ENCODE data around the gene MICB.
A peak's percentile ranks its signal among the peaks of the same experiment; 100 is the strongest.
"Not testable (repeated sequence)": the region's sequence is repeated elsewhere in the genome, so short reads cannot be mapped to it uniquely, and the experiment has no call there.

Gene MICB

DNA sequence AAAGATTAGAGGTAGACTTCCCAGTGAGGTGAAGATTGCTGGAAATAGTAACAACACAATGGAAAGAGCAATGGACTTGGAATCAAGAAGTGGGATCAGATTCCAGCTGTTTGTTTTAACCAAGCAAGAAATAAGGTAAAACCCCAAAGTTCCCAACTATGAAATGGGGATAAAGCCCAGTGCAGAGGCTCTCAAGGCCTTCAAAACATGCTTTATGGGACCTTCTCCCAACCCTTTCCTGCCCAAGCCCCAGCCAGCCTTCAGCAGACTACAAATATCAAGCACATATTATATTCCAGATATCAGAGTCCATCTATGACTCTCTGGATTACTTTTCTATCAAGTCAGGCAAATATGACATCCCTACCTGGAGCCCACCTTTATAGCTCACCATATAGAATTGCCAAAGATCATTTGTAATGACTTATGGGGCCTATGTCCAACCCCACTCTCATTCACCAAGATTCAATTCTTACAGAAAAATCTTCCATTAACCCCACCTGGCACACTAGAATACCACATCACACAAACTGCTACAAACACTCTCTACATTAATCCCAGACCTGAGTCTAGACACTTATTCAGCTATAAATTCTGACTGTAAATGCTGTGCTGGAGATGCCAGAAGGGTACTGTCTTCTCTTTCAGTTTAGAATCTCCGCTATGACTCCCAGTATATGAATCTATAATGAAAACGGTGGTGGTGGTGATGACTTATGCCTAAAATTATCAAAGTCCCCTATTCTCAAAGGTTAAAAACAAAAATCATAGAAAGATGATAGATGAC lies 37.8 kb downstream of the MICB start:
- no peak for DNase-seq (ENCODE audit: low spot score)
- no peak for FAIRE-seq

DNA sequence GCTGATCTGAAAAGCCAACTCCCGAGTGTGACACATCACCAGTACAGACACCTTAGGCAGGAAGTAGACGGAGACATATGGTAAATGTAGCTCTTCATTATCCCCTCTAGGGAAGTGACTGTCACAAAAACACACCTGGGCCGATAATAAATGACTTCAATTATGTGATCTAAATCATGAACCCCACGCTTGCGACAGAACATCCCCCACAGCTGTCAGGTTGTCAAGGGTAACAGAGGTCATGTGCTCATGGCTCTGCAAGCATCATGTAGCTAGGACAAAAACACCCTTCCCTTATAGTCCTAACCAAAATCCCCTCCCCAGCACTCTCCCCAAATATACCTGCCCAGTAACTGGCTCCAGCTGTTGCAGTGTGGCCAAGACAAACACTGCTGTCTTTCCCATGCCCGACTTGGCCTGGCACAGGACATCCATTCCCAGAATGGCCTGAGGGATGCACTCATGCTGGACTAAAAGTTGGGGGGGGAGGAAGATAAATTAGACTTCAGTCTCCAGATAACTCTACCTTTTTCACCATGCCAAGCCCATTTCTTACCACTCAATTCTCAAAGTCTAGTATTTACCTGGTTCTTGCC lies 41.0 kb downstream of the MICB start:
- DNase-seq (ENCODE audit: low spot score): no peak
- FAIRE-seq: no peak

DNA sequence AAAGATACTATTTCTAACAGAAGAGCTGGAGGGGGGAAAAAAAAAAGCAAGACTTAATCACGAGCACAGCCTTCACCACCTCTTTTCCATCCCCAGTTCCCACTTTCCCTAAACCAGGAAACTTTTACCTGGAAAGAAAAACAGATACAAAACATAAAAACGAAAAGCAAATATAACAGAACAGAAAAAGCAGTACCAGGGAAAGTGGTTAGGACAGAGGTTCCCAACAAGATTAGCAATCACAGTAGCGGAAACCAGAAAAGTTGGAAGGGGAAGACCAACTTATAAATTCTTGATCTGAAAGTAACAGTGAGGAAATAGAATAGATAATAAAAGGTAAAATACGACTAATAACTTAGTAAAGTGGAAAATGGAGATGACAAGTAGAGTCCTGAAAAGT lies 42.7 kb downstream of the MICB start:
- FAIRE-seq (no peak), DNase-seq (ENCODE audit: low spot score) (no peak)

DNA sequence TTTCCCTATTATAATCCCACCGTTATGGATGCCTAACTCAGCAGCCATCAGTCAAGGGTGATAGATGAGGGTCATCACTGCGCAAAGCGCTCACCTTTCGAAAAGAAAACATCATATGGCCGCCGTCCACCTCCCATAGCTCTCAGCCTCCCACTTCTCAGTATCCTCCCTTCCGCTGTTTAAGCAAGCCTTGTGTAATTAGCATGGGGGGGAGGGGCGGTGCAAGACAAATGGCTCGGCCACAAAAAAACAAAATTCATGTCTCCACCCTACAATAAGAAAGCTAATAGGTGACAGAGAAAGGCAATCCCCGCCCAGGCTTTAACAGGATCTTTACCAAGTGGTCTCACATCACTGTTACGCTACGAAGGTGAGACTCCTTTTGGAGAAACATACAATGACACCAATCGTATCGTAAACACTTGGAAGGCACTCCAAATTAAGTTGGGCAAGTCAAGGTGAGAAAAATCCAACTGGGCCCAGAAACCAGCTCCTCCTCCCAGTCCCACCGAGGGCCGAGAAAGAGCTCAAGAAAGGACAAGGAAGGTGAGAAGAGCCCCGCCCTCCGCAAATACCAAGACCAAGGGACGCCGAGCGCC lies 43.2 kb downstream of the MICB start:
- FAIRE-seq: no peak
- DNase-seq (ENCODE audit: low spot score): no peak

DNA sequence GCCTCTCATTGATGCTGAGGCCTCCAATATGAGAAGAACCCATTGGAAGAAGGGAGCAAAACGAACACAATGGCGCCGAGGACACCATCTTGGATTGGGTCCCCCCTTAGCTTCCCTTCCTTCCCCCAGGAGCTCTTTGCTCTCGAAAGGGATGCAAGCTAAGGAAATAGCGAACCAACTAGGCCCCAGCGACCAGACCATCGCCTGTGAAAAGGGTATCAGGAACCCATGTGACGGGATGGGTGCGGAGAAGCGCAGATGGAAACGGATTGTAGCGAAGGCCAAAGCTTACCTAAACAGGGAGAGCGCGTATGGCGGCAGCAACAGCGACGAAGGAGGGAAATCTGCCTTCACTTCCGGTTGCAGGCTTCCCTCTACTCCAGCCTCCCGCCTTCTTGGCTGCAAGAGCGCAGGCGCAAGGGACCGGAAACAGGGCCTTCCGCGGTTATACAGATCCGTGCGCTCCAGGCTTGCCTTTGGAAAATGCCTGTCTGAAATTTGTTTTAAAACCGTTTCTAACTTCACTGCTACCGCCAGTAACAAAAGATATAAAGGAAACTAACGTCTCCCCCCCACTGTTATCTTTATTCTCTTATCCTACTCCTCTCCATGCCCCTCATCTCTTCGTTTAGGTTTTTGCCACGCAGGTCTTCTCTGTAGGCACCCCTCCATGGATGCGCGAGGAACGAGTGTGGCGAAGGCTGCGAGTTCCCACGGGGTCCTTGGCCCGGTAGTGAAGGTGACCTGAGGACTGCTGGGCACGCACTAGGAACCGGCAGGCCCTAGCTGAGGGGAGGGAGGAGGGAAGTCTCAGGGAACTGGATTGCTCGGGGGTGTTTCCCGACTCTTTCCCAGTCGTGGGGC lies 43.9 kb downstream of the MICB start, which contains the start of gene DDX39B:
DDX39B (minus strand) TSS at position 346 of the 864 bp plus-strand sequence. CDS start 1,471 bp downstream, outside the sequence.
- DNase-seq (ENCODE audit: low spot score) (peak; percentile 90), FAIRE-seq (peak; percentile 56)

DNA sequence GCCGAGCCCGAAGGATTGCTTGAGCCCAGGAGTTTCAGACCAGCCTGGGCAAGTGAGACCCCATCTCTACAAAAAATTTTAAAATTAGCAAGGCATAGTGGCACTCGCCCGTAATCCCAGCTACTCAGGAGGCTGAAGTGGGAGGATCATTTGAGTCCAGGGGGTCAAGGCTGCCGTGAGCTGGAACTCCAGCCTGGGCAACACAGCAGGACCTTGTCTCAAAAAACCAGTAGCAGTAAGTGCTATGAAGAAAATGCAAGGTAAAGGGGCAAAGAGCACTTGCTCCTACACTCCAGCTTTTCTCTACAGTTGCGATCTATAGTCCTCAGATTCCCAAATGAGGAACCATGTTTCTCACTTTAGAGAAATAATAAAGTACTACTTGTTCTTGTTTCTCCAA lies 45.7 kb downstream of the MICB start:
- FAIRE-seq (no peak), DNase-seq (ENCODE audit: low spot score) (no peak)

DNA sequence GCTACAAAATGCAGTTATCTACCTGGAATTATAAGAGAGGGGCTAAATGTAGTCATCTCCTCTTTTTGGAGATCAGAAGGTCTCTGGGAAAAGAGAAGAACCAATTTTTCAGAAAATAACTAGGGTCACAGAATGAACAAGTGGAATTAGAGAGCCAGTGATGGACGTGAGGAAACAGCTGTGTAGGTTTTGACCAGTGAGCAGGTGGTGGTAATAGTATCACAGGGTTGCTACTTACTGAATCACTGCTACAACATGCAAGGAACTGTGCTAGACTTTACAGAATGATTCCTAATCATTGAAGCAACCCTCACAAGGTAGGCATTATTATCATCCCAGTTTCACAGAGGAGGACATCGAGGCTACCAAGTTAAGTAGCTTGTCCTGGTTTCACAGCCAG lies 46.7 kb downstream of the MICB start:
- no peak for FAIRE-seq
- DNase-seq (ENCODE audit: low spot score): no peak

DNA sequence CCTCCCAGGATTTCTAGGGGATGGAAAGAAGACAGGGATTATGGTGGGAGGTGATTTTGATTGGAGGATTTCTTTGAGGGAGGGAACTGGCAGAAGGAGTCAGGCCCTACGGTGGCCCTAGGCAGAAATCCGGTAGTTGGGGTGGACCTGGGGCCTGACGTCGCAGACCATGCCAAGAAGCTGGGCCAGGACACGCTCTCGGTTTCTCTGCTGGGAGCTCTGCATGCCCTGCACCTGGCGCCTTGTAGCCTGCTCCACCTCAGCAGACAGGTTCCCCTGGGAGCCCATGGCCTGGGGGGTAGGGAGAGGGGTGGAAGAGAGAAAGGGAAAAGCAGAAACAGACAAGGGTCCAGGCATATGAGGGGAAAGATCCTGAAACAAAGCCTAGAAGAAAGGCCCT lies 47.3 kb downstream of the MICB start:
- FAIRE-seq: no peak
- DNase-seq (ENCODE audit: low spot score): no peak

DNA sequence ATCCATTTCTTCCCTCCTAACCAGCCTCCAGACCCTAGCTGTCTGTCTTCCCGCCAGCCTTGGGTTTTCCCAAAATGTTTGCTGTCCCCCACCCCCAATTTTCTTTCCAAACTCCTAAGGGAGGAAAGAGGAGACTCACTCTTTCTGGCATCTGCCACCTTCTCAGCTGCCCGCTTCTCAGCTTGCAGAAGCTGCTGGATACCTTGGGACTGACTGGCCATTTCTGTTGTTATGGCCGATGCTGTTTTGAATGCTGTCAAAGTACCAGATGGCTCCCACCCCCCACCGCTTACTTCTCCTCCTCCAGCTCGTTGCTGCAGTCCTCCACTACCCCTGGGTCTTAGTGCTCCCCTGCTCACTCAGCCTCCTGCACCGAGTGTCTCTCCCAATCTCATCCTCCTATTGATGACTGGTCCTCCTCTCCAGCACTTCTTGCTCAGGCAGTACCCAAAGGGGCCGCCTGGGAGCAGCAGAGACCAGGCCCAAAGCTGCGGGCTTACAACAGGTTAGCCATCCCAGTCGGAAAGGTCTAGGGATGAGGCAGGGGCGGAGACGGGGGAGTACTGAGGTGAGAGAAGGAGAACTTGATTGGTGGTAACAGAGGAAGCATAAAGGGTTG lies 48.5 kb downstream of the MICB start, which contains the start of gene ATP6V1G2:
ATP6V1G2 (minus strand) TSS at position 270 of the 619 bp plus-strand sequence; CDS start at position 221, 49 bp downstream.
- FAIRE-seq: no peak

DNA sequence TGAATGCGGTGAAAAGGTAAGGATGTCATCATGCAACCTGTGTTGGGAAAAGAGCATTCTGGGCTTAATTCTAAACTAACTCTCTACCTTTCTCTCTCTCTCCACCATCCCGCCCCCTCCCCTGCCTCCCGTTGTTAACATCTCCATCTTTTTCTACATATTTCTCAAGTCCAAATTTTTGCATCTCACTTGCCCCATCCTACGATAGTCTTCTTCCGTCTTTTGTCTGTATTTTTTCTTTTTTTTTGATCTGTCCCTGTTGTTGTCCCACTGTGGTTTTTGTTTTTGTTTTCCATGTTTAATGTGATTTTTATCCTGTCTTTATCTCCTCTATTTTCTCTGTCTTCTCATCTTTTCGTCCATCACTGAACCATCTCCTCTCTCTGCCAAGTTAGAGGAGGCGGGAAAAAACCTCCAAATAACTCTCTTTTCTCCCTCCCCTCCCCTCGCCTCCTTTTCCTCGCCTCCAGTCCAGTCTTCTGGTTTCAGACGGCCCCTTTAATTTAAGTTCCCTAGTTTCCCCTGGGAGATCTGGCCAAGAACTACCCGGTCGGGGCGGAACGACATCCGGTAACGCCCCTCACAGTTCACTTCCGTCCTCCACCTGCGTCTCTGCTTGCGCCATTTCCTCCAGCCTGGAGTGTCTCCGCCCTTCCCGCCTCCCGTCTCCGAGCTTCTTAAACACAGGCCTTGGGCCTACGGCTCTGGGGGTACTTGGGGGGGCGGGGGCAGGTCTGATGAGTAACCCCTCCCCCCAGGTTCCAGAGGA lies 49.2 kb downstream of the MICB start, which contains the start of gene NFKBIL1:
NFKBIL1 (plus strand) TSS at position 651 of the 769 bp plus-strand sequence; CDS start at position 738, 87 bp downstream.
- FAIRE-seq (peak; percentile 29), DNase-seq (ENCODE audit: low spot score) (peak; percentile 89)

More for the DNA sequence above, 48.5 kb downstream of the MICB start, which contains the start of gene ATP6V1G2:
- peak; percentile 76 for DNase-seq (ENCODE audit: low spot score)

DNA sequence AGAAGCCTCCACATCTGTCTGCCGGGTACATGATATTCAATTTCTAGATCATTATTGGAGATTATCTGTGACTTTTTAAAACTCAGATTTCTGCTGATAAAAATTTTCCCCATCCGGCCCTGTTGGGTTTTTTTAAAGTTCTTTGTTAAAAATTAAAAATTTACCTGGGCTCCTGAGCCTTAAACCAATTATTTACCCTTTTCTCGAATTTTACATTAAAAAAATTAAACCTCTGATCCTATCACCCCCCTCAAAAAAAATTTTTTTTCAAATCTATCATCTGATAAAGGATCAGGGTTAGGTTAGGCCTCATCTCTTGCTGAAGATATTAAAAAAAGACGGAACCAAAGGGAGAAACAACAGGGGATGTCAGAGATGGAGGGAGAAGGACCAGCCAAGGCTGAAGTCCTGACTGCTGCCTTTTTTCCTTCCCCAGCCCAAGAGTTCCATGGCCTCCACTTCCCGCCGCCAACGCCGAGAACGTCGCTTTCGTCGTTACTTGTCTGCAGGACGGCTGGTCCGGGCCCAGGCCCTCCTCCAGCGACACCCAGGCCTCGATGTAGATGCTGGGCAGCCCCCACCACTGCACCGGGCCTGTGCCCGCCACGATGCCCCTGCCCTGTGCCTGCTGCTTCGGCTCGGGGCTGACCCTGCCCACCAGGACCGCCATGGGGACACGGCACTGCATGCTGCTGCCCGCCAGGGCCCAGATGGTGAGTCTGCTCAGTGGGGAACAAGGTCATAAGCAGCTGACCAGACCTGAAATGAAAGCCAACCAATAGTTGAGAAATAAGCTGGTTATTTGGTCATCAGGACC lies 50.0 kb downstream of the MICB start:
- DNase-seq (ENCODE audit: low spot score) (no peak), FAIRE-seq (no peak)

DNA sequence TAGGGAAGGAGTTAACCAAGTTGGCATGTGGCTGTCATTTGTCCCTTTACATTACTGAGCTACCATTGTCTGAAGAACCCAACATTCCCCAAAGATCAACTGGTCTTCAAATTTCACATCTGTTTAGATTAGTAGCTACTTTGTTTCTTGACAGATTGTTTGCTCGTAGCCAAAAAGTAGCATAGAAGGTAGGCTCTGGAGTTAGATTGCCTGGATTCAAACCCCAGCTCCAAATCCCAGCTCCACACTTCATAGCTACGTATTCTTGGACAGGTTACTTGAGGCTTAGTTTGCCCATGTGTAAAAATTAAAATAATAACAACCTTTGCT lies 50.6 kb downstream of the MICB start:
- FAIRE-seq (no peak), DNase-seq (ENCODE audit: low spot score) (no peak)

DNA sequence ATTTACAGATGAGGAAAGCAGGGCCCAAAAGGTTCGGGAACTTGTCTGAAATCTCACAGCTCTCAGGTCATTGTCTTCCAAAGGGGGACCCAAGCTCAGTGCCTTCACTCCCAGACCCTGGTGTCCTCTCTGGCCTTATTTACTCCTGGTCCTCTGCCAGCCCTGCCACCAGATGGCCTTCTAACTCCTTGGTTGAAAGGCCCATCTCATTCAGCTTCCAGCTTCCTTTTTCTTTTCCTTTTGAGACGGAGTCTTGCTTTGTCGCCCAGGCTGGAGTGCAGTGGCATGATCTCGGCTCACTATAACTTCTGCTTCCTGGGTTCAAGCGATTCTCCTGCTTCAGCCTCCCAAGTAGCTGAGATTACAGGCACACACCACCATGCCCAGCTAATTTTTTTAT lies 53.4 kb downstream of the MICB start:
- peak; percentile 28 for DNase-seq (ENCODE audit: low spot score)
- FAIRE-seq: not testable (repeated sequence)

DNA sequence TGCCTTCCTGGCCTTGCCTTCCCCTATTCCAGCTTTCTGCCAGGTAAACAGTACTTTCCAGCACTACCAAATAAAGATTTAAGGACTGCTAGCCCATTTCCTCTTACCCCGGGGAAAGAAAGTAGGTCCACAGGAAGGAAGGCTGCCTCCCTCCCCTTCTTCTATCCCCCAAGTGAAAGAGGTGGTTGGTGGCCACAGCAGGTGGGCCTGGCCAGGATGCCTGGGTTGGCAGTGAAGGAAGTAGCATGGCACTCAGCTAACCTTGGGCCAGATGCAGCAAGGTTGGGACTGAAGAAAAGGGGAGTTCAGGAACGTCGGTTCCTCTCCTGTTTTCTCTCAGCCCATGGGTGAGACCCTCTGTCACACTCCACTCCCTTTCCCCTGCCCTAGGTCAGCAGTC lies 58.4 kb downstream of the MICB start:
- no peak for FAIRE-seq
- no peak for DNase-seq (ENCODE audit: low spot score)

DNA sequence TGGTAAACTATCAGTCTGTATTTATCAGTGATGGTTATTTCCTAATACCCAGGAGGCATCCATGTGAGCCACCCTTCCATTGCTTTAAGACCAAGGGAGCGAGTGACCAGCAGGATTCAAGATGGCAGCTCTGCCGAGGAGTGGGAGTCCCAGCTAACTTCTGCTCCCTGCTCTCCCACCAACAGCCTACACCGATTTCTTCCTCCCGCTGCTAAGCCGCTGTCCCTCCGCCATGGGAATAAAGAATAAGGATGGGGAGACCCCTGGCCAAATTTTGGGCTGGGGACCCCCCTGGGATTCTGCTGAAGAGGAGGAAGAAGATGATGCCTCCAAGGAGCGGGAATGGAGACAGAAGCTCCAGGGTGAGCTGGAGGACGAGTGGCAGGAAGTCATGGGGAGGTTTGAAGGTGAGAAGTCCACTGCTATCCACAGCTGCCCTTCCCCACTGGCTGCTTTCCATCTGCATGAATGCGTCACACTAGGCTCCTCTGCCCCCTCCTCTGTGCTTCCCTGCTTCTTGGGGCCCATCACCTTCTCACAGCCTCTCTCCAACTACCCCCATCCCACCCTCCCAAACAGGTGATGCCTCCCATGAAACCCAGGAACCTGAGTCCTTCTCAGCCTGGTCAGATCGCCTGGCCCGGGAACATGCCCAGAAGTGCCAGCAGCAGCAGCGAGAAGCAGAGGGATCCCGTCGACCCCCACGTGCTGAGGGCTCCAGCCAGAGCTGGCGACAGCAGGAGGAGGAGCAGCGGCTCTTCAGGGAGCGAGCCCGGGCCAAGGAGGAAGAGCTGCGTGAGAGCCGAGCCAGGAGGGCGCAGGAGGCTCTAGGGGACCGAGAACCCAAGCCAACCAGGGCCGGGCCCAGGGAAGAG lies 59.7 kb downstream of the MICB start:
- no peak for DNase-seq (ENCODE audit: low spot score)
- FAIRE-seq: no peak

DNA sequence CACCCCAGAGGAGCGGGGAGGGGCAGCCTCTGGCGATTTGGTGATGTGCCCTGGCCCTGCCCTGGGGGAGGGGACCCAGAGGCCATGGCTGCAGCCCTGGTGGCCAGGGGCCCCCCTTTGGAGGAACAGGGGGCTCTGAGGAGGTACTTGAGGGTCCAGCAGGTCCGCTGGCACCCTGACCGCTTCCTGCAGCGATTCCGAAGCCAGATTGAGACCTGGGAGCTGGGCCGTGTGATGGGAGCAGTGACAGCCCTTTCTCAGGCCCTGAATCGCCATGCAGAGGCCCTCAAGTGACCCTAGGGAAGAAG lies 60.3 kb downstream of the MICB start:
- FAIRE-seq: no peak
- no peak for DNase-seq (ENCODE audit: low spot score)

DNA sequence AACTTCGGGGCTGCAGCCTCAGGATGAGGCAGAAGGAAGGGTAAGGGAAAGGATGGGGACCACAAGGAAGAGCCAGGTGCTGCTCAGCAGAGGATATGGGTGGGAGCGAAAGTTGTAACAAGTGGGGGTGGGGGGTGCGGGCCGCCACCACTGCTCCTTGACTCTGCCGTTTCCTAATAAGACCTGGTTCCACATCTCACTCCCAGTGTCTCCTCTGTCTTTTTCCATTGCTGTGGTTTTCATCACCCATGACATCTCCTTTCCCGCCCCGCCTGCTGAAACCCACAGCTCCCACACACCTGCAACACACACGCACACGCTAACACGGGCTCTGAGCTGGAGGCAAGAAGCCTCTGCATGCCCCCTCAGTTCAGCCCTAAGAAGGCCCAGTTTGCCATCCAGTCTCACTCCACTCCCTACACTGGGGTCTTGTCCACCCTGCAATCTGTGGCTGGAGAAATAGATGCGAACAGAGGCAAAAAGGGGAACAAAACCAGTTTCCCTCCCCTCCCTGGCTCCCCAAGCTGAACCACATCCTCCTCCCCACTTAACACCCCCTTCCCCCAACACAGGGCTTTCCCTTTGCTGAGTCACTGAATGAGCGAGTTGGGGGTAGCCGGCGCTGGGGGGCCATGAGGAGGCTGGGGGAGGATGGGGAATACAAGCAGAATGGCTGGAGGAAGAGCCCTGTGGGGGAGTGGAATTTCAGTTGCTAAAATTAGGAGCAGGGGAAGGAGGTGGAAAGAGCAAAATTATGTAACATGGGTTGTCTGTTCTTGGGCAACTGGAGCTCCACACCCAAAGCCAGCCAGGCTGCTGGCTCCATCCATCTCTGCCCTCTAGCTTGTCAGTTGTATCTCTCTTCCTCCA lies 60.9 kb downstream of the MICB start:
- FAIRE-seq: no peak
- DNase-seq (ENCODE audit: low spot score): no peak

DNA sequence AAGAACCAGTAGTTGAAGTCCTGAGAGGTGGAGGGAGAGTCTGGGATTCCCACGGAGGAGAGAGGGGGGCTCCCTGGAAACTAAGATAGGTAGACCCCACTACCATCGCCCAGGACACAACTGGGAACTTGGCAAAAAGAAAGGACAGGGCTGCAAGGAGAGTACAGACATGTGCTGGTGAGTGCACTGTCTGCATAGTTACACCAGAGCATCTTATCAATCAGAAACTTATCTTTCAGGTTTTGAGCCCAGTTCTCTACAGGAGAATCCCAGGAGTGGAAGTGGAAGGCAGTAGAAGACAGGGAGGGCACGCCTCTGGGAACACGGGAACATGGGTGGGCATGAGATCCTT lies 61.6 kb downstream of the MICB start:
- FAIRE-seq (no peak), DNase-seq (ENCODE audit: low spot score) (no peak)

All from RCC 7860 (cell line).